GM18508 (cell line): ENCODE data around the gene FILIP1L.

Source experiments
- ATAC-seq: cut with Tn5 transposase; IDR thresholded peaks from one replicate; pipeline ENCODE4 v1.9.1; 2021; ENCODE audit warnings: moderate number of reproducible peaks; ENCODE audit not compliant: insufficient read depth, unreplicated experiment

FILIP1L gene

GRCh38 chr3:100022506-100022905 lies 91.8 kb downstream of the FILIP1L start:
- ATAC-seq, result no peak

- ATAC-seq, result no peak
Observed at GRCh38 chr3:100020876-100021644, 93.2 kb downstream of the FILIP1L start.

- no peak for ATAC-seq
Observed at GRCh38 chr3:100019719-100020118, 94.6 kb downstream of the FILIP1L start.

GRCh38 chr3:100018806-100019205 lies 95.5 kb downstream of the FILIP1L start:
- ATAC-seq, result no peak

GRCh38 chr3:100010087-100010417 lies 104.2 kb downstream of the FILIP1L start:
- ATAC-seq, result no peak

- no peak for ATAC-seq
Observed at GRCh38 chr3:100009276-100010086, 104.8 kb downstream of the FILIP1L start.

- no peak for ATAC-seq
Observed at GRCh38 chr3:100008081-100008698, 106.1 kb downstream of the FILIP1L start.

- ATAC-seq, result no peak
Observed at GRCh38 chr3:100007313-100007712, 107.0 kb downstream of the FILIP1L start.

- no peak for ATAC-seq
Observed at GRCh38 chr3:100006570-100007271, 107.6 kb downstream of the FILIP1L start.

GRCh38 chr3:100005665-100006393 lies 108.5 kb downstream of the FILIP1L start:
- ATAC-seq, result no peak

- ATAC-seq, result no peak
Observed at GRCh38 chr3:100004931-100005330, 109.4 kb downstream of the FILIP1L start.

- no peak for ATAC-seq
Observed at GRCh38 chr3:100003609-100004503, 110.4 kb downstream of the FILIP1L start.

- ATAC-seq, result no peak
Observed at GRCh38 chr3:100002599-100003350, 111.5 kb downstream of the FILIP1L start.

GRCh38 chr3:100001526-100002270 lies 112.6 kb downstream of the FILIP1L start:
- ATAC-seq, result no peak

GRCh38 chr3:100001083-100001482 lies 113.2 kb downstream of the FILIP1L start:
- no peak for ATAC-seq

- no peak for ATAC-seq
Observed at GRCh38 chr3:99999536-99999935, 114.8 kb downstream of the FILIP1L start.

- no peak for ATAC-seq
Observed at GRCh38 chr3:99997293-99997692, 117.0 kb downstream of the FILIP1L start.

- no peak for ATAC-seq
Observed at GRCh38 chr3:99990179-99990578, 124.1 kb downstream of the FILIP1L start.
